ENCODE results near the gene SLC44A4.
"Not testable (repeated sequence)": the region's sequence is repeated elsewhere in the genome, so short reads cannot be mapped to it uniquely, and the experiment has no call there.

The SLC44A4 gene

DNA sequence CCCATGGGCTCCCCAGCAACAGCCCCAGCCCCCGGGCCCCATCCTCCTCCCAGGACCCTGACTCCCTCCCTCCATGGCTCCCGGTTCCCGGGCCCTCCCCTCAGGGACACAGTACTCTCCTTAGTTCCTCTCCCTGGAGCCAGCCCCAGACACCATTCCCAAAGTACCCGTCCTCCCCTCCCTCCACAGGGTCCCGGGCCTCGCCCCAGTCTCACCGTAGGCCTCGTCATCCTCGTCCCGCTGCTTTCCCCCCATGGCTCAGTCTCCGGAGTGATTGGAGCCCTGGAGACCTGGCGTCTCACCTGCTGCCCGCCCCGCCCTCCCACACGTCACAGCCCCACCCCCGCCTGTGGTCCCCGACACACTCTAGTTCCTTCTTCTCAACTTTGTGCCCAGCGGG is at the start of gene SLC44A4:
Gene SLC44A4, minus strand, starts transcription at position 272 of the 400 bp plus-strand sequence. Its CDS starts 17 bp downstream, at position 255.
- DNase-seq = no peak

DNA sequence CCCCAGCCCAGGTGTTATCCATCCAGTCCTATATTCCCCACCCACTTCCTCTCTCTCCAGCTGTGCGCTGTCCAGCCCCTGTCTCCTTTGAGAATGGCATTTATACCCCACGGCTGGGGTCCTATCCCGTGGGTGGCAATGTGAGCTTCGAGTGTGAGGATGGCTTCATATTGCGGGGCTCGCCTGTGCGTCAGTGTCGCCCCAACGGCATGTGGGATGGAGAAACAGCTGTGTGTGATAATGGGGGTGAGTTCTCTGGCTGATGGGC is 49.8 kb upstream of the SLC44A4 start:
- no peak for DNase-seq

DNA sequence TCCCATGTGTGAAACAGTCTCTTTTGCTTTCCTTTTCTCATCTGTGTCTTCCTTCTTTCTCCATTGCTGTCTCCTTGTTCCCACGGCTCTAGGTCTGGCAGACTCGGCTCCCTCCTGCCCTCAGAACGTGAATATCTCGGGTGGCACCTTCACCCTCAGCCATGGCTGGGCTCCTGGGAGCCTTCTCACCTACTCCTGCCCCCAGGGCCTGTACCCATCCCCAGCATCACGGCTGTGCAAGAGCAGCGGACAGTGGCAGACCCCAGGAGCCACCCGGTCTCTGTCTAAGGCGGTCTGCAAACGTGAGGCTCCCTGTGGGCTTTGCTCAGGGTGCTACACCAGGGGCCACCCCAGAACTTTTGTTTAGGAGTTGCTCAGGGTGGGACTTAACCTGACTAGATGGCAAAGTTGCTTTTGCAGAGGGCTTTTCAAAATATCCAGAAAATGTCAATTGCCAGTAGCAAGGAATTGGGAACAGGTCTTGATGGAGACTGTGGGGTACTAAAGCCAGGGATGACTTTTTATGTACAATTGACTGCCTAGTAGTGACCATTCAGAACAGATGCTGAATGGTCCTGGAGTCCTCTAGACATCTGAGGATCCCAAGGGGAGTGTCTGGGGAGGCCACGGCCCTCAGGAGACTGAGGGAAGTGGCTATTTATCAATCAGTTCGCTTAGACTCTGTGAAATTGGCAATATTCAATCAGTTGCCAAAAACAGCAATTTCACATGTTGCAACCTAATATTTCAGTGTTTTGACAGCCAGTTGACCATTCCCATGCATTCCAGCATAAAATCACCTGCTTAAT is 49.3 kb upstream of the SLC44A4 start:
- no peak for DNase-seq

DNA sequence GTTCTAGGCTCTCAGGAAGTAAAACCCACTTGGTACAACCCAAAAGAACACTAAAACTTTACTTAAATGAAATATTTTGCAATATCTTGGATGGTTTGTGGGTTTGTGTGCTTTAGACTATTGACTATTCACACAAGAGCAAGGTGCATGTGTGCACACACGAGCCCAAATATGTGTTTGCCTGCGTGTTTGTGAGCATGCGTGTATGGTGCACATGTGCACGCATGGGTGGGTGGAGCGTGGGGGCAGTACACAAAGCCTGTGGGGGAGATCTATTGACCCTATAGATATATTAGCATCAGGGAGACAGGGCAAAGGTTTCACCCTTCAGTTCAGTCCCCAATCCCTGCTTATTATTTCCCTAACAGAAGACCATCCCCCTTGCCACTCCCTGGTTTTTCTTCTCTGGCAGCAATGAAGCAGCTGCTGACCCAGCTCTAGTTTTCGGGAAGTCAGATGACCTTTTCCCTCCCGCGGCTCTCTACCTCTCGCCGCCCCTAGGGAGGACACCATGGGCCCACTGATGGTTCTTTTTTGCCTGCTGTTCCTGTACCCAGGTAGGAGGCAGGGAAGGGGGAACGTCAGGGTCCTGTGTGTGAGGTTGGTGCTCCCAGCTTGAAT is 48.6 kb upstream of the SLC44A4 start, which contains the start of gene C2:
Gene C2, plus strand, starts transcription at position 476 of the 621 bp plus-strand sequence. Its CDS starts 36 bp downstream, at position 512.
- no peak for DNase-seq

DNA sequence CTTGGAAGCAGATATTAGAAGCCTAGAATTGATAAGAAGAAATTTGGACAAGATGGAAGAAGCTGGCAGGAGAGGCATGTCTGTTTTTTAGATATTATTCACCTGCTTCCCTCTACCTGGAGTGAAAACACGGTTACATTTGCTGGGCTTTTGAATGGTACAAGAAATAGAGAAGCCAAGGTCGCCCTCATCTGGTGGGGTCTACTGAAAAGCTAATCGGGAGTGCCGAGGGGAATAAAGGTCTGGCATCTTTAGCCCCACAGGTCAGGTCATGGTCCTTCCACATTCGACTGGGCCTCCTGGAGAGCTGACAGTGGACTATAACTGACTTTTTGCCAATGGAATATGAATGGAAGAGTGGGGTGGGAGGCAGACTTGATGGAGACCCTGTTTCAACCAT is 44.1 kb upstream of the SLC44A4 start:
- DNase-seq = no peak

DNA sequence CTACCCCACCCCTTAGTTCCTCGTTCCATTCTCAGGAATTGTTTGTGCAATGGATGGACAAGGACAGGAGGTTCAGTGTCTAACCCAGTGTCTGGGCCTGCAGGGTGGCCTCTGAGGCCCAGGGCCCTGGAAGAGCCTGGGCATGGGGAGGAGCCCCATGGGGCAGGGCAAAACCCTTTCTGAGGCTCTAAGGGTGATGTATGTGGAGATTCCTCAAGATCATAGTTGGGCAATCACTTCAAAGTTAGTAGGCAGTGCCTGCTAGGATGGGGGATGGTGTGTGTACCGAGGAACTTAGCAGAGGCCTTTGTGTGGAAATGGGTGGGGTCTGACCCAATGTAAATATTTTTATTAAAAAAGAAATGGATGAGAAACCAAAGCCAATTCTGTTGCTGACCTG is 42.0 kb upstream of the SLC44A4 start:
- DNase-seq = no peak

DNA sequence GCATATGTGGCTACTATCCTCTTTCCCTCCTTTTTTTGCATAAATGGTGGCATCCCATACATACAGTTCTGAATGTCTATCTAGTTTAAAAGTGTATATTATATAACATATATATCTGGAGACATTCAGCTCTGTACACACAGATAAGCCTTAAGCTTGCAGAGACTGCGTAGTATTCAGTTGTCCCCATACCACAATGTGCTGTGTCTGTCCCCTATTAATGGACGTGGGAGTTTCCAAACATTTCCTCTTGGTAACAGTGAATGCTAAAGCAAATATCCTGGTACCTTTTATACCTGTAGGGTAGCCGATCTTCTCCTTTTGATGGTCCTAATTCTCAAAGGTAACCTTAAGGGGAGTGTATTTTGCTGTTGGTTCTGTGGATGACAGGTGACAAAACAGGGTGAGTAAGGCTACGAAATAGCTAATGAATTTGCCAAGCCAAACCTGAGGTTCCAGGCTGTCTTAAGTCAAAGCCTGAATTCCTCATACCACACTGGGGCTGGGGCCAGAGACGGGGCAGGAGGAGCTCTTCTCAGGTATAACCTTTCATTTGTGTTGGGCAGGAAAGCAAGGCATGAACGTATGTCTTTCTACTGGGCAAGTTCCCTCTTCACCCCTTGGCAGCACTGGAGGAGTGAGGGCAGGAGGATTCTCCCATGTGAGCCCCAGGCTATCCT is 41.0 kb upstream of the SLC44A4 start:
- no peak for DNase-seq

DNA sequence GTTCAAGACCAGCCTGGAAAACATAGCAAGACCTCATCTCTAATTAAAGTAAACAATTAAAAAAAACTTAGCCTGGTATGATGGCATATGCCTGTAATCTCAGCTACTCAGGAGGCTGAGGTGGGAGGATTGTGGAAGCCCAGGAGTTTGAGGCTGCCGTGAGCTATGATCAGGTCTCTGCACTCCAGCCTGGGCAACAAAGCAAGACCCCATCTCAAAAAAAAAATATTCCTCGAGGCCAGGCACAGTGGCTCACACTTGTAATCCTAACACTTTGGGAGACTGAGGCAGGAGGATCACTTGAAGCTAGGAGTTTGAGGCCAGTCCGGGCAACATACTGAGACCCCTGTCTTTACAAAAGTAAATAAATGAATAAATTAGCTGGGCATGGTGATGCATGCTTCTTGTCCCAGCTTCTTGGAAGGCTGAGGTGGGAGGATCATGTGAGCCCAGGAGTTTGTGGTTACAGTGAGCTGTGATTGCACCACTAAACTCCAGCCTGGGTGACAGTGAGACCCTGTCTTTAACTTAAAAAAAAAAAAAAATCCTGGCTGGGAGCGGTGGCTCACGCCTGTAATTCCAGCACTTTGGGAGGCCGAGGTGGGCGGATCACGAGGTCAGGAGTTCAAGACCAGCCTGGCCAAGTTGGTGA is 39.4 kb upstream of the SLC44A4 start:
- no peak for DNase-seq

DNA sequence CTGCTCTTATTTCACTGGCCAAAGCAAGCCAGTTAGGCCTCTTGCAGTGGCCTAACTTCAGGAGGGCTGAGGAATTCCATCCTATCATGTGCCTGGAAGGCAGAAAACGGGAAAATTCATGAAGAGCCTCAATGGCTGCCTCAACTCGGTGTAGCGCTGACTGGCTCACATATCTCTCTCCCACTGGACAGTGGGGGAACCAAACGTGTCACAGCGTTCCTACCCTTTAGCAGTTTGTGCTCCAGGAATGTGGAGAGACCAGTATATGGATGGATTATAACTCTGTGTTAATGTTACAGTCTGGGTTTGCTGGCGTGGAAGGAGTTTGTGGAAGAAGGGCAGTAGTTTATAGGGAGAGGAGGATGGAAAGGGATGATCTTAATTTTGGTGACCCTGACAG is 37.0 kb upstream of the SLC44A4 start:
- DNase-seq = no peak

DNA sequence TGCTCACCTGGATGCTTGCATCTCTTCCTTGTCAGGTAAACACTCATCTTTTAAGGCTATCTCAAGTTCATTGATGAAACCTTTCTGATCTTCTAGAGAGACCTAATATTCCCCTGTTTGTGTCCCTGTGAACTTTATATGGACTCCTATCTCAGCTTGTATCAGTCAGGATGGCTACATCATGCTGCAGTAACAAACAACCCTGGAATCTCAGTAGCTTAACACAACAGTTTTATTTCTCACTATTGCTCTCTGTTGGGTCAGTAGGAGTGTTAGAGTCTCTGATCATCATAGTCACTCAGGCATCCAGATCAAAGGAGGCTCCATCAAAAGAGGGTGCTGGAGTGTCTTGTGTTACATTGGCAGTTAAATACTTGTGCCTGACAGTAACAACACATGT is 36.6 kb upstream of the SLC44A4 start:
- DNase-seq = no peak

DNA sequence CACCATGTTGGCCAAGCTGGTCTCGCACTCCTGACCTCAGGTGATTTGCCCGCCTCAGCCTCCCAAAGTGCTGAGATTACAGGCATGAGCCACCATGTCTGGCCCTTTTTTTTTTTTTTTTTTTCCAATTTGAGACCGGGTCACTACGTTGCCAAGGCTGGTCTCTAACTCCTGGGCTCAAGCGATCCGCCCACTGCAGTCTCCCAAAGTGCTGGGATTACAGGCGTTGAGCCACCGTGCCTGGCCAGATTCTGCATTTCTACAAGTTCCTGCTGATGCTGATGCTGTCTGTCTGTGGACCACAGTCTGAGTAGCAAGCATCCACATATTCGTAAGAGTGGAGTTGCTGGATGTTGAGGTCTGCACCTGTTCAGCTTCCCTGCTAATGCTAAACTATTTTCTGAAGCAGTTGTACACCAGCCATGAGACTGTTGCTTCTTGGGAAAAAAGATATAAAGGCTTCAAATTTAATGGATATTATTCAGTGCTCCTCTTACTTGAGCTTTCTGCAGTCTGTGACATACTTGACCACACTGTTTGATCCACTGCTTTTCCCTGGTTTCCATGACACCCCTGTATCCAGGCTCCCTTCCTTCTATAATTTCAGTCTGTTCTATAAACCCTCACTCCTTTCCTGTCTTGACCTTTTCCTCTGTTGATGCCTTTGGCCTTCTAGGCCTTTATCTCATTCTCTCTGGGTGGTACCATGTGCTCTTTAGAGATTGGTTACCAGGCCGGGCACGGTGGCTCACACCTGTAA is 33.2 kb upstream of the SLC44A4 start:
- DNase-seq = no peak

DNA sequence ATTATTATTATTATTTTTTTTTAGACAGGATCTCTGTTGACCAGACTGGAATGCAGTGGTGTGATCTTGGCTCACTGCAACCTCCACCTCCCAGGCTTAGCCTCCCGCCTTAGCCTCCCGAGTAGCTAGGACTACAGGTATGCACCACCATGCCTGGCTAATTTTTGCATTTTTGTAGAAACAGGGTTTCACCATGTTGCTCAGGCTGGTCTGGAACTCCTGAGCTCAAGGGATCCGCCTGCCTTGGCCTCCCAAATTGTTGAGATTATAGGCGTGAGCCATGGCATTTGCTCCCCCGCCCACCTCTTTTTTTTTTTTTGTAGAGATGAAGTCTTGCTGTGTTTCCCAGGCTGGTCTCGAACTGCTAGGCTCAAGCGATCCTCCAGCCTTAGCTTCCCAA is 30.5 kb upstream of the SLC44A4 start:
- not testable (repeated sequence) for DNase-seq

DNA sequence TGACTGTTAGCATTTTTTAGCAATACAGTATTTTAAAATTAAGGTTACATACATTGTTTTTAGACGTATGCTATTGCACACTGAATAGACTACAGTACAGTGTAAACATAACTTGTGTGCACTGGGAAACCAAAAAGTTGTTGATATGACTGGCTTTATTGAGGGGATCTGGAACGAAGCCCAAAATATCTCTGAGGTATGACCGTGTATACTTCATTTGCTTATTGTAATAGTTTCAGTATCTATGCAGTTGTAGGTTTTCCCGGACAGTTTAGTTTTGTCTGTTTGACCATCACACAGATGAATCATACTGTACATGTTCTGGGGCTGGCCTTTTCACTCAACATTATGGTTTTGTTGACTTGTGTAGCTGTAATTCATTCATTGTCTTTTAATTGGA is 30.0 kb upstream of the SLC44A4 start:
- no peak for DNase-seq

DNA sequence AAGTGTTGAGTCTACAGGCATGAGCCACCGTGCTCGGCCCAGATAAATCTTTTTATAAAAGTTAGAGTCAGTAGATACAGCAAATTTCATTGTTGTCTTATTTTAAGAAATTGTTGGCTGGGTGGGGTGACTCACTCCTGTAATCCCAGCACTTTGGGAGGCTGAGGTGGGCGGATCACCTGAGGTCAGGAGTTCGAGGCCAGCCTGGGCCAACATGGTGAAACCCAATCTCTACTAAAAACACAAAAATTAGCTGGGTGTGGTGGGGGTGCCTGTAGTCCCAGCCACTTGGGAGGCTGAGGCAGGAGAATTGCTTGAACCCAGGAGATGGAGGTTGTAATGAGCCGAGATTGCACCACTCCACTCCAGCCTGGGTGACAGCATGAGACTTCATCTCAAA is 29.5 kb upstream of the SLC44A4 start:
- DNase-seq = not testable (repeated sequence)

DNA sequence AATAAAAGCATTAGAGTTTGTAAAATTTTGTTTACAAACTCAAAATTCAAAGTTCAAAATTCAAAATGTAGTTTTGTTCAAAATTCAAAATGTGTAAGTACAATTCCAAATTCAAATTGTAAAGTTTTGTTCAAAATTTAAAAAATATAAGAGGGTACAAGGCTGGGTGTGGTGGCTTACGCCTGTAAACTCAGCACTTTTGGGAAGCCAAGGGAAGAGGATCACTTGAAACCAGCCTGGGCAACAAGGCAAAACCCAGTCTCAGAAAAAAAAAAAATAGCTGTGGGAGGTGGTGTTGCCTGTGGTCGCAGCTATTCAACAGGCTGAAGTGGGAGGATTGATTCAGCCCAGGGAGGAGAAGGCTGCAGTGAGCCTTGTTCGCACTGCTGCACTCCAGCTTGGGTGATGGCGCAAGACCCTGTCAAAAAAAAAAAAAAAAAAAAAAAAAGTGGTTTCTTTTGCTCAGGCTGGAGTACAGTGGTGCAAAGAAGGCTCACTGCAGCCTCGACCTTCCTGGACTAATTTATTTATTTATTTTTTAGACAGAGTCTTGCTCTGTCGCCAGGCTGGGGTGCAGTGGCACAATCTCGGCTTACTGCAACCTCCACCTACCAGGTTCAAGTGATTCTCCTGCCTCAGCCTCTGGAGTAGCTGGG is 28.5 kb upstream of the SLC44A4 start:
- no peak for DNase-seq

DNA sequence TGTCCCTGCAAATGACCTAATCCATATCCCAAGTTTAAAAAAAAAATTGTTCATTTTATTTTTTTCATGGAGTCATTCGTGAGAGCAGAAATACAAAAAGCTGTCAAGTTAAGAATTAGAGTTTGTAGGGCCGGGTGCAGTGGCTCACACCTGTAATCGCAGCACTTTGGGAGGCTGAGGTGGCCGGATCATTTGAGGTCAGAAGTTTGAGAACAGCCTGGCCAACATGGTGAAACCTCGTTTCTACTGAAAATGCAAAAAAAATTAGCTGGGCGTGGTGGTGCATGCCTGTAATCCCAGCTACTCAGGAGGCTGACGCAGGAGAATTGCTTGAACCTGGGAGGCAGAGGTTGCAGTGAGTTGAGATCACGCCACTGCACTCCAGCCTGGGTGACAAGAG is 27.9 kb upstream of the SLC44A4 start:
- not testable (repeated sequence) for DNase-seq

DNA sequence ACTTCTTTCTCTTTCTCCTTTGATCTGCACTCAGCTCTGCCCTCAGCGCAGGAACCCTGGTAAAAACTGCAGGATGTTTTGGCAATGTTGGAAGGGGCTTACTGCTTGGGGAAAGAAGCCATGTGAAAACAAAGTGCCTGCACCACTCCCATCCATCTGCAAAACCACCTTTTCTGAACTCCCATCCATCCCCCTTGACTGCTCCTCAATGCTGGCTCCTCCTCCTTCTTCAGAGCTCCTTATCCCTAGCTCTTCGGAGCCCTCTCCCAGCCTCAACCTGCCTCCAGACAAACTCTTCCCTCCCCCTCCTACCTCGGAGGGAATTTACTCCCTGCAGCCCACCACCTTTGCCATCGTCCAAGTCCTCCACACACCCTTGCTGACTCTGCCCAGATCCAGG is 27.3 kb upstream of the SLC44A4 start:
- no peak for DNase-seq

DNA sequence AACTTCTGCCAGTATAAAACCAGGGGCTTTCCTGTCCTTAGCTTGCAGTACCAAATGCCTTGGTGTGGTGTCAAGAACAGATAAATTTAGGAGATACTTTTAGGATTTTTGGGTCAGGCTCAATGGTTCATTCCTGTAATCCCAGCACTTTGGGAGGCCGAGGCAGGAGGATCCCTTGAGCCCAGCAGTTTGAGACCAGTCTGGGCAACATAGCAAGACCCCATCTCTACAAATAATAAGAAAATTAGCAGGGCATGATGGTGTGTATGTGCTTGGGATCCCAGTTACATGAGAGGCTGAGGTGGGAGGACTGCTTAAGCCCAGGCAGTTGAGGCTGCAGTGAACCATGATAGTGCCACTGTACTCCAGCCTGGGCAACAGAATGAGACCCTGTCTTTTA is 26.2 kb upstream of the SLC44A4 start:
- no peak for DNase-seq

DNA sequence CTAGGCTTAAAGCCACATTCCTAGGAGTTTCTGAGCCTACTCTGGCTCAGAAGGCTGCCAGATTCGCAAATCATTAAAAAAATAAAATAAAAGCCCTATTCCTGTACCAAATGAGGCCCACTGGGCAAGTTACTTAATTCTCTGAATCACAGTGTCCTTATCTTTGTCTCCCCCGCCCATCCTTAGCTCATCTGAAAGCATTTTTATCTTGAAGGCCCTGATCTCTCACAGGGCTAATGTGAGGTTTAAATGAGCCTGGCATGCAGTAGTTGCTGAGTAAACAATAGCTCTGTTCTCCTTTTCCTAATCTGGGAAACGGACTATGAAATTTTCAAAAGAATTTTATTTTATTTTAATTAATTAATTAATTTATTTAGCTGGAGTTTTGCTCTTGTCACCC is 25.2 kb upstream of the SLC44A4 start:
- no peak for DNase-seq

DNA sequence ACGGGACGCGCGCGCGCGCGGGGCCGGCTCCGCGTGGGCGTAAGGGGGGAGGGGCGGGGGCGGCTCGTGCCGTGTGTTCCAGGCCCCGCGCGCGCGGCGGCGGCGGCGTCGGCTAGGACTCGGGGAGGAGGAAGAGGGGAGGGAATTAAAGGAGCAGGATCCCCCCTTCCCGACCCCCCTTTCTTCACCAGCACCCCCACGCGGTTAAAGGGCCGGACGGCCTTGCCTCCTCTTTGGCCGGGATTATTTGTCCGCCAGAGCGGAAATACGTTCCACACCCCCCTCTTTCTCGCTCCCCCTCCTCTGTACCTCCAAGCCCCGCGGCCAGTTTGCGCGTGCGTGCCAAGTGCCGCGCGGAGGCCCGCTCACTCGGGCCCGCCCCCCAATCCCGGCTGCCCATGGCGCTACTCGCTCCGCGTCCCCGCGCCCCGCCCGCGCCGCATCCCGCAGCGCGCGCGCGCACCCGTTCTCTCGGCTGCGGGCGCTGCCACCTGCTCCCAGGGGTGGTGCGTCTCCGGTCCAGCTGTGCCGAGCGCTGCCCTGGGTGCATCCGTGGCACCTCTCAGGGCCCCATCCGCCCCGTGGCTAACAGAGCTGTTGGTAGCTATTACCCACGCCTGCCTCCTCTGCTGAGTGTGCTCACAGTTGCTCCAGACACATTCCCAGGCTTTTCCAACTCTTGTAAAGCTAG is 23.3 kb upstream of the SLC44A4 start, which contains the start of gene ZBTB12:
Gene ZBTB12, minus strand, starts transcription at position 134 of the 691 bp plus-strand sequence. CDS start 781 bp downstream, outside the sequence.
- peak; percentile 83 for DNase-seq

DNA sequence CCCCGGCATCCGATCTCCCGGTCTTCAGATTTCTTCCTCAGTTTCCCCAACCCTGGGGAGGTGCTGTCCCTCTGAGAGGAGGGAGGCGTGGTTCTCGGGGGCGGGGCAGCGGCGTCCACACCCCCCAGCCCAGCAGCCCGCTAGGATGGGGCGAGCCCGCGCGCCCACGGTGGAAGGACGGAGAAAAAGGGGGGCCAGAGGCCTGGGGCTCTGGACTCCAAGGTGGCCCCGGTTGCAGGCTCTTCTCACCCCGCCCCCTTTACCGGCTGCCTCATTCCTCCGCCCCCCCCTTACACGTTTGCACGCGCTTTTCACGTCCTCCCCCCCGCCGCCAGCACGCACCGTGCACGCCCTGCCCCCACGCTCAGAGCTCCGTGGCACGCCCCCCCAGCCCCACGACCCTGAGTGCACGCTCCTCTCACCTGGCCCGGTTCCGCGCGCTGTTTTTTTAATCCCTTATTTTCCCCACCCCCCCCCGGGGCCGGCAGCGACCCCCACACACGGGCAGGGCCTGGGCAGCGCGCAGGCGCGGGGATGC is 22.7 kb upstream of the SLC44A4 start:
- peak; percentile 61 for DNase-seq

All from activated CD4-positive, CD25-positive, alpha-beta regulatory T cell treated with anti-CD3 and anti-CD28 coated beads, Interleukin-2, amount 50 U/mL, for 72 hours (primary cell).